GM12872 (cell line): ENCODE data around the gene CSF2RB.

ENCODE experiments used
- CTCF ChIP-seq: IDR thresholded peaks from 3 replicates; pipeline ENCODE4 v1.5.1; 2011; ENCODE audit warnings: low read depth, mild to moderate bottlenecking, low read length, moderate library complexity; ENCODE audit not compliant: insufficient read depth

Gene CSF2RB

GRCh38 chr22:36892292-36892691, 21.1 kb upstream of the CSF2RB start:
- TF ChIP-seq CTCF, result no peak

- TF ChIP-seq CTCF, result no peak
Observed at GRCh38 chr22:36893262-36893661, 20.2 kb upstream of the CSF2RB start.

DNA sequence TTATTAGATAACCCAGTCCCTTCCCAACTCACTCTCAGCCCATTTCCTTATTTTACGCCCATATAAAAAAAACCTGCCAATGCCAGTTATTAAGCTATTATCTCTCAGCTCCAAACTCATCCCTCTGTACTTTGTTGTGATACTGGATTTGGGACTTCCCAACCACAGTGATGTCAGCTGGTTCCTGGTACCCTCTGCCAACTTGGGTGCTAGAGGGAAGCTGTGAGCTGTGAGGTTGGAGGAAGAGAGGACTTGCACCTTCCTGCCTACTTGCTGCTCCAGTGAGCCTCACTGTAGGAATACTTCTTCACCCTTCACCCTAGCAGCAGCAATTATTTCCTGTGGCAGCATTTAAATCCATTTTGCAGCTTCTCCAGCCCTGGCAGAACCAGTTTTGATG, 19.2 kb upstream of the CSF2RB start:
- no peak for TF ChIP-seq CTCF

- TF ChIP-seq CTCF, result no peak
Observed at GRCh38 chr22:36897611-36898010, 15.8 kb upstream of the CSF2RB start.

DNA sequence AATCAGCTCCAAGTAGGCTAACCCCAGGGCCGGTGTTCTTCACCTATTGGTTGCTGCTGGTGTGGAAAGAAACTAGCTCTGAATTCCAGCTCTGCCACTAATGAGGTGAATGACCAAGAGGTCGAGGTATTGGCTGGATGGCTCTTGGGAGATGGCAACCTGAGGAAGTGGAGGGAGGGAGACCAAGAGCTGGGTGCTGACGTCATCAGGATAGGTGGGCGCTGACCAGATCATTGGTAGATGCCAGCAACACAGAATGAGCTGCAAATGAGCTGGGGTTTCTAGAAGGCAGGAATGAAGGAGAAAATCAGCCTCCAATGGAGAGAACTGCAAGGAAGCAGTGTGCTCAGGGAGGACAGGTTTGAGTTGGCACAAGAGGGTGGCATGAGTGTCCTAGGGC, 14.7 kb upstream of the CSF2RB start:
- no peak for TF ChIP-seq CTCF

GRCh38 chr22:36899498-36899897, 13.9 kb upstream of the CSF2RB start:
- no peak for TF ChIP-seq CTCF

DNA sequence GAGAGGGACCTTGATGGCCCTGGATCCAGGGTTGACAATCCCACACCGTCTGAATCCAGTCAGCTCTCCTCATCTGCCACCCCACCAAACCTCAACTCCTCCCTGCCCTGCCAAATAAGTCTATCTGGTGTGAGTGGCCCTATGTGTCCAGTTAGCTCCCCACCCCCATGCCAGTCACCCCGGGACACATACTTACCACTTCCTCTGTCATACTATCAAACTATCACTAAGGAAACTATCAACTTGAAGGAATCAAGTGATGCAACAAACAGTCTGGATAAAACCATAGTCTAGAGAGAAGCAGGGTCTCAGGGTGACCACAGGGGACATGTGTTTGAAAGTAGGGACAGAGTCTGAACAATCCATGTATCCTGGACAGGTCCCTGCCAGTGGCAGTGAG, 13.2 kb upstream of the CSF2RB start:
- no peak for TF ChIP-seq CTCF

GRCh38 chr22:36900880-36901279, 12.5 kb upstream of the CSF2RB start:
- TF ChIP-seq CTCF, result no peak
